ENCODE results near the gene MAP3K12.

The MAP3K12 gene

GRCh38 chr12:53508534-53509170 is 9.4 kb upstream of the MAP3K12 start:
- DNase-seq = peak; percentile 79

GRCh38 chr12:53507603-53507885 is 8.3 kb upstream of the MAP3K12 start:
- DNase-seq = no peak

GRCh38 chr12:53506881-53507602 is 7.8 kb upstream of the MAP3K12 start, which contains the start of gene NPFF:
TSS of gene NPFF (minus strand) at chr12:53507484. CDS start at chr12:53507474, 10 bp downstream.
- no peak for DNase-seq

- no peak for DNase-seq
Observed at GRCh38 chr12:53506450-53506785, 7.2 kb upstream of the MAP3K12 start.

GRCh38 chr12:53505555-53506449 is 6.5 kb upstream of the MAP3K12 start:
- no peak for DNase-seq

GRCh38 chr12:53505086-53505485 is 5.8 kb upstream of the MAP3K12 start:
- DNase-seq = peak; percentile 25

- no peak for DNase-seq
Observed at GRCh38 chr12:53504004-53504920, 5.0 kb upstream of the MAP3K12 start.

- DNase-seq = no peak
Observed at GRCh38 chr12:53502983-53503728, 3.9 kb upstream of the MAP3K12 start.

GRCh38 chr12:53502331-53502730 is 3.1 kb upstream of the MAP3K12 start:
- no peak for DNase-seq

- no peak for DNase-seq
Observed at GRCh38 chr12:53501615-53502181, 2.4 kb upstream of the MAP3K12 start.

- peak; percentile 100 for DNase-seq
Observed at GRCh38 chr12:53500776-53501614, 1.7 kb upstream of the MAP3K12 start, which contains the start of gene TARBP2. TSS of gene TARBP2 (plus strand) at chr12:53501283. CDS start at chr12:53501409, 126 bp downstream.

GRCh38 chr12:53500142-53500775 is 1.0 kb upstream of the MAP3K12 start:
- DNase-seq = peak; percentile 53

DNA sequence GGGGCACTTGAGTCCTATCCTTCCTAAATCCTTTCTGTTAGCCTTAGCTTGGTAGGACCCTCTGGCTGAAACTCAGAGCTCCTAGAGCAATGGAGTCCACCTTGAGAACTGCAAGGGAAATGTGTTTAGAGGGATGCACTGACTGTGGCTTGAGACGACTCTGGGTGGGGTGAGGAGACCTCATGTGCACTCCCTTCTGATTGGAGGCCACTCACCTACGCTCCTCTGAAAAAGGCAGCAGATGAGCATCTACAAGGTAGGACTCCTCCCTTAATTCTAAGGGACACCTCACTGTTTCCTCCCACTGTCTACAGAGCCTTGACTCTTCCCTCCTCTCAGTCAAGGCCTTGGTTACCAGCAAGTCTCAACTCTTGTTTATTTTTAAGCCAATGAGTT is 1.0 kb downstream of the MAP3K12 start:
- DNase-seq = no peak

- DNase-seq = no peak
Observed at GRCh38 chr12:53497461-53497860, 1.8 kb downstream of the MAP3K12 start.

DNA sequence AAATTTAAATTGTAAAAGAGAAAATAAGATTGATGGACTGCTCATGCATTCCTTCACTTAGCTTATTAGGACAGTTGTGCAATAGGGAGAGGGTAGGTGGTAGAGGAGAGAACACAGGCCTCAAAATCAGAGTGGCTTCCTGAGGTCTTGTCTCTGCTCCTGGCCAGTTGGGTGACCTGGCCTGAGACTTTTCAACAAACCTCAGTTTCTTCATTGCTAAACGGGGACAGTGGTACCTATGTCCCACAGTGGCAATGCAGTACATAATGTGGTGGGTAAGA is 2.6 kb downstream of the MAP3K12 start:
- no peak for DNase-seq

- peak; percentile 73 for DNase-seq
Observed at GRCh38 chr12:53495903-53496751, 3.1 kb downstream of the MAP3K12 start.

DNA sequence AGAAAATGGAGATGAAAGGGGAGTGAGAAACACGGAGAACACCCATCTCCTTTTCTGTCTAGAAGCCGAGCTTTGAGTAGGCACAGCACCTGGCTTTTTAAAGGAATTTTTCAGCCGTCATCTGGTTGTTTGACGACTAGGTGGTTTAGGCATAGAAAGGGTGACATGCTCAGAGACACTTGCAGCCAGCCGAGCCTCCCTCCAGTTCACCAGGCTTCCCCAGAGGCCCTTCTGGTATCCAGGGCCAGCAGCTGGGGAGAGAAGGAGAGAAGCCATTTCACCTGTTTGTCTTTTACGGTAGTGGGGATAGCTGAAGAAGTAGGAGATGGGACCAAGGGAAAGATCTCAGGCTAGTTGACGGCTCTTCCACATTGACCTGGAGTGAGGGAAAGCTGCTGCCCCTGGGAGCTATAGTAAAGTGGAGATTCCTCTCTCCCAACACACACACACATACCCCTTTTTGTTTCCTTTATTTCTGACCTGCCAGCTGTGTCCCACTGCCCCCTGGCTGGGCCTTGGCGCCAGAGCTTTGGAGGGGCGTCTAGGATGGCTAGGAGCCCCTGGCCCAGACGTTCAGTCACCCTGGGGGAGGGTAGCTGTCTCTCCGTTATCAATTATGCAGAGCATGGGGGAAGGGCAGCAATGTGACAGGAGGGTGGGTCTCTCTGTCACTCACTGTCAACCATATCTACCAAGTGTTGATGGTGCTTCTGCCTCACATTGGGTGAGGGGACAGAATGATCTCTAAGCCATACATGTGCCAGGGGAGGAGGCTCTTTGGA is 5.5 kb downstream of the MAP3K12 start:
- no peak for DNase-seq

DNA sequence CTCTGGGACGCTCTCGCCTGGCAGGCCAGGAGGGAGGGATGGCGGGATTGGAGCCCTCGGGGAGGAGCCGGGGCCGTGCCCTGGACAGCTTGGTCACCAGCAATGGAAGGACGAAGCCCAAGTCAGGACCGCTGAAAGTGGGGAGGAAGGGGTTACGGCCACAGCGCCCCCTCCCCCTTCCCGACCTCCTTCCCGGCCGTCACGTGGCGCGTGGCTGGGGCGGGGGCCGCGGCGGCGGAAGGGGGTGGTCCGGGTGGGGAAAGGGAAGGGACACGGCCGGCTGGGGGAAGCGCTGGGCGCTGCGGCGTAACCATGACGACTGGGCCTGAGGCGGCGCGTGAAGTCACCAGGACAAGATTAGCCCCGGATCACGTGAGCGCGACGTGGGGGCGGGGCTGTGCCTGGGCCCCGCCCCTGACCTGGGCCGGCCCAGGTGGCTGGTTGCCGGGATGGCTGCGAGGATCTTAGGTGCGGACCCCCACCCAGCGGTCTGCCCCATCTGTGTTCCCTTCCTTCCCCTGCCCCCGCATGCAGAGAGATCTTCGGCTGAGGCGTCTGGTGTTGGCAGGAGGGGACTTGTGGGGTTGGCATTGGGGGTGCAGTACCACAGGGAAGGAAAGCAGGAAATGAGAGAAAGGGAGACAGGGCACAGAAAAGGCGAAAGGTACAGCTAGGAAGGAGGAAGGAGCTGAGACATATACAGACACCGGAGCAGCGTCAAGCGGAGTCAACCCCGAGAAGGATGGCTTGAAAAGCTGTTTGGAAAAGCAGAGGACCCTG is 6.2 kb downstream of the MAP3K12 start:
- peak; percentile 88 for DNase-seq
